Psoas muscle (tissue), 8 donors: ENCODE measurements around the gene LGR6. TPM values are rescaled to one million over a fixed set of nuclear protein-coding genes. Genes with fewer than 3 reads are reported as not detected.
A peak's percentile ranks its signal among the peaks of the same experiment; 100 is the strongest.
"Not testable (repeated sequence)": the region's sequence is repeated elsewhere in the genome, so short reads cannot be mapped to it uniquely, and the experiment has no call there.

Source experiments
- ATAC-seq, 4 donors: fragments of 200-7000 bp; cut with Tn5 transposase; one replicate each; pipeline ENCODE4 v1.9.1; 2020; ENCODE audit warnings: moderate library complexity in 3 of 4, mild to moderate bottlenecking in 2 of 4
- DNase-seq, 2 donors: peaks; one replicate each; pipeline ENCODE4 v3.0.0-alpha.2; 2020
- H3K27ac ChIP-seq: fragments of 200-600 bp; one replicate; pipeline ENCODE4 v1.8.0; 2022
- H3K27me3 ChIP-seq, 3 donors: fragments of 200-600 bp in 1 of 3; one replicate each; pipeline versions ENCODE4 v1.6.1 to v1.8.0; 2013 to 2022; ENCODE audit warnings: low read length in 2 of 3, mild to moderate bottlenecking in 2 of 3, moderate library complexity in 1 of 3; ENCODE audit not compliant: insufficient read depth in 3 of 3
- H3K36me3 ChIP-seq, 2 donors: fragments of 200-600 bp in 1 of 2; one replicate each; pipeline versions ENCODE4 v1.6.1 to v1.8.0; 2013 to 2022; ENCODE audit warnings: low read depth in 1 of 2, mild to moderate bottlenecking in 1 of 2, moderate library complexity in 1 of 2; ENCODE audit not compliant: insufficient read depth in 1 of 2
- H3K4me1 ChIP-seq: fragments of 200-600 bp; one replicate; pipeline ENCODE4 v1.8.0; 2022
- H3K4me3 ChIP-seq: fragments of 200-600 bp; one replicate; pipeline ENCODE4 v1.8.0; 2022; ENCODE audit warnings: mild to moderate bottlenecking
- H3K9me3 ChIP-seq: fragments of 200-600 bp; one replicate; pipeline ENCODE4 v1.8.0; 2022
- CTCF ChIP-seq: fragments of 200-600 bp; IDR thresholded peaks from one replicate; pipeline ENCODE4 v1.8.0; 2022; ENCODE audit warnings: antibody characterized with exemption
- WGBS, 3 donors: extraction: QIAGEN DNeasy Blood & Tissue Kit; methylation state at CpG; one replicate each; pipeline versions ENCODE4 v1.1.6 to v1.1.7; 2013; 5-methylcytosine and 5-hydroxymethylcytosine counted together
- intact Hi-C, 2 donors: fragments of 100-400 bp; cut with DNase I; formaldehyde crosslinking; loops; one replicate each; pipeline versions ENCODE4 v1.11.0 to v1.14.2; 2022
- polyA plus RNA-seq, 3 donors: library from polyadenylated mRNA; stranded (reverse); fragments of 200-250 nt; gene quantifications; one replicate each; pipeline ENCODE4 v1.2.3, GENCODE V29; 2013
- total RNA-seq, 4 donors: library from RNA; stranded (reverse); fragmentation: NEBNext Ultra II Directional in 2 of 4; extraction: Animal tissue kit (Norgen Biotek cat#: 25700) in 2 of 4; gene quantifications; one replicate each; pipeline versions ENCODE4 v1.2.1 to v1.2.4, GENCODE V29; 2021 to 2023
- donor health status: healthy with polysubstance abuse.
- donor health status: DM: no; HTN: no; CAD: no; lungs with moderate emphysema.
- donor health status: Bipolar disorder and iron deficiency.
- donor health status: healthy.
- donor health status: DM: yes; HTN: yes; CAD: no.
- donor health status: DM: no; HTN: no; CAD: no.
- donor health status: DM: no; HTN: no; CAD: no.
- donor health status: DM: yes; HTN: yes; CAD: no.

The LGR6 gene
- total and polyA plus RNA-seq, 7 donors: 0.12 to 0.20 (median 0.16) TPM; not detected in 3

- ATAC-seq (no peak), DNase-seq (no peak)
- Histone ChIP-seq H3K4me1 (no peaks in the 10 kb centered on the region), H3K27me3 (peaks cover 0 to under 1% (median 0%) of the 10 kb centered on the region in 3 donors), H3K4me3 (no peak overlapping the region), H3K36me3 (no peaks in the 10 kb centered on the region), H3K27ac (no peak overlapping the region), H3K9me3 (no peaks in the 10 kb centered on the region)
- no peak for TF ChIP-seq CTCF
- WGBS, 3 donors: 62 to 77% (median 72%) methylated on average over 7 to 8 of the region's 8 CpGs
- intact Hi-C loops: loop anchor here (2.0 kb wide), 2 partner anchors 127 to 531 kb away; no protein-coding TSS in a partner anchor
Observed at GRCh38 chr1:202187697-202188407, 5.7 kb upstream of the LGR6 start.

- Histone ChIP-seq H3K27ac (no peak overlapping the region), H3K27me3 (peaks cover 0 to 14% (median 0%) of the 10 kb centered on the region in 3 donors), H3K9me3 (no peaks in the 10 kb centered on the region), H3K4me3 (no peak overlapping the region), H3K36me3 (no peaks in the 10 kb centered on the region), H3K4me1 (no peaks in the 10 kb centered on the region)
- intact Hi-C loops: loop anchor here (1.0 to 2.0 kb wide), 3 partner anchors 126 to 530 kb away; no protein-coding TSS in a partner anchor
- TF ChIP-seq CTCF: peak; percentile 83
- ATAC-seq: peak; percentile 70 to 79 (median 72)
- DNase-seq: peak; percentile 79 to 87
- 53 to 62% (median 54%) methylated on average over 20 of the region's 20 CpGs for WGBS, 3 donors
Observed at GRCh38 chr1:202189001-202189790, 4.4 kb upstream of the LGR6 start.

- Histone ChIP-seq H3K9me3 (no peaks in the 10 kb centered on the region), H3K27ac (no peak overlapping the region), H3K4me3 (no peak overlapping the region), H3K36me3 (no peaks in the 10 kb centered on the region), H3K27me3 (peaks cover 0 to 16% (median 0%) of the 10 kb centered on the region in 3 donors), H3K4me1 (no peaks in the 10 kb centered on the region)
- intact Hi-C loops: loop anchor here (1.0 to 2.0 kb wide), 3 partner anchors 125 to 529 kb away; no protein-coding TSS in a partner anchor
- DNase-seq (no peak), ATAC-seq (no peak)
- WGBS, 3 donors: 76 to 84% (median 77%) methylated on average over 7 of the region's 7 CpGs
- no peak for TF ChIP-seq CTCF
Observed at GRCh38 chr1:202189918-202190715, 3.5 kb upstream of the LGR6 start.

- H3K9me3 ChIP-seq, intact Hi-C loops, H3K27ac ChIP-seq, H3K4me3 ChIP-seq, DNase-seq, ATAC-seq, H3K4me1 ChIP-seq, H3K36me3 ChIP-seq: not testable (repeated sequence)
- H3K27me3 ChIP-seq: peaks cover 0 to 16% (median 0%) of the 10 kb centered on the region in 3 donors
- WGBS, 3 donors: 81 to 87% (median 84%) methylated on average over 8 to 17 of the region's 33 CpGs
Observed at GRCh38 chr1:202191391-202191790, 2.2 kb upstream of the LGR6 start.
